HG03565 (cell line): ENCODE data around the gene PPP2R2C.

ENCODE experiments used
- ATAC-seq: cut with Tn5 transposase; IDR thresholded peaks from one replicate; pipeline ENCODE4 v1.9.1; 2021; ENCODE audit warnings: mild to moderate bottlenecking, moderate library complexity; ENCODE audit not compliant: unreplicated experiment

PPP2R2C gene

GRCh38 chr4:6332669-6333050 lies 139.8 kb downstream of the PPP2R2C start:
- ATAC-seq, result no peak

GRCh38 chr4:6332042-6332668 lies 140.3 kb downstream of the PPP2R2C start:
- ATAC-seq, result no peak

GRCh38 chr4:6331468-6331867 lies 140.9 kb downstream of the PPP2R2C start:
- no peak for ATAC-seq

GRCh38 chr4:6331018-6331417 lies 141.4 kb downstream of the PPP2R2C start:
- ATAC-seq, result no peak

- no peak for ATAC-seq
Observed at GRCh38 chr4:6330384-6330767, 142.0 kb downstream of the PPP2R2C start.

- ATAC-seq, result no peak
Observed at GRCh38 chr4:6329478-6330383, 142.7 kb downstream of the PPP2R2C start.

- ATAC-seq, result no peak
Observed at GRCh38 chr4:6328526-6328925, 143.9 kb downstream of the PPP2R2C start.

GRCh38 chr4:6327220-6327917 lies 145.0 kb downstream of the PPP2R2C start:
- no peak for ATAC-seq

GRCh38 chr4:6326312-6327060 lies 145.9 kb downstream of the PPP2R2C start:
- ATAC-seq, result no peak

- no peak for ATAC-seq
Observed at GRCh38 chr4:6325788-6326290, 146.6 kb downstream of the PPP2R2C start.

GRCh38 chr4:6324999-6325787 lies 147.2 kb downstream of the PPP2R2C start:
- no peak for ATAC-seq

- ATAC-seq, result no peak
Observed at GRCh38 chr4:6324461-6324998, 147.9 kb downstream of the PPP2R2C start.

GRCh38 chr4:6322761-6323566 lies 149.4 kb downstream of the PPP2R2C start:
- no peak for ATAC-seq

- ATAC-seq, result no peak
Observed at GRCh38 chr4:6322067-6322760, 150.2 kb downstream of the PPP2R2C start.

- no peak for ATAC-seq
Observed at GRCh38 chr4:6321361-6321760, 151.1 kb downstream of the PPP2R2C start.

GRCh38 chr4:6320663-6321062 lies 151.8 kb downstream of the PPP2R2C start:
- no peak for ATAC-seq

- ATAC-seq, result no peak
Observed at GRCh38 chr4:6319530-6320150, 152.8 kb downstream of the PPP2R2C start.

- no peak for ATAC-seq
Observed at GRCh38 chr4:6318206-6318605, 154.2 kb downstream of the PPP2R2C start.
